HG02759 (cell line): ENCODE results near the gene PABPN1L.

Source experiments
- ATAC-seq: cut with Tn5 transposase; IDR thresholded peaks from one replicate; pipeline ENCODE4 v1.9.1; 2021; ENCODE audit warnings: mild to moderate bottlenecking, moderate library complexity; ENCODE audit not compliant: unreplicated experiment

The PABPN1L gene

GRCh38 chr16:88866151-88866920 is at the start of gene PABPN1L:
Gene PABPN1L, minus strand, starts transcription at chr16:88866660. Its CDS starts 54 bp downstream, at chr16:88866606.
- ATAC-seq, result no peak

GRCh38 chr16:88915639-88916327 is 49.3 kb upstream of the PABPN1L start:
- ATAC-seq, result no peak

- no peak for ATAC-seq
Measured at GRCh38 chr16:88914750-88915368, 48.4 kb upstream of the PABPN1L start.

- ATAC-seq, result no peak
Measured at GRCh38 chr16:88913870-88914269, 47.4 kb upstream of the PABPN1L start.

- ATAC-seq, result no peak
Measured at GRCh38 chr16:88913001-88913612, 46.6 kb upstream of the PABPN1L start.

- no peak for ATAC-seq
Measured at GRCh38 chr16:88912556-88912955, 46.1 kb upstream of the PABPN1L start.

- ATAC-seq, result no peak
Measured at GRCh38 chr16:88911946-88912310, 45.5 kb upstream of the PABPN1L start.

- ATAC-seq, result no peak
Measured at GRCh38 chr16:88911136-88911945, 44.9 kb upstream of the PABPN1L start.

- no peak for ATAC-seq
Measured at GRCh38 chr16:88910284-88911135, 44.0 kb upstream of the PABPN1L start.

- ATAC-seq, result no peak
Measured at GRCh38 chr16:88909431-88910210, 43.2 kb upstream of the PABPN1L start.

GRCh38 chr16:88908307-88908706 is 41.8 kb upstream of the PABPN1L start:
- ATAC-seq, result no peak

- no peak for ATAC-seq
Measured at GRCh38 chr16:88907768-88908167, 41.3 kb upstream of the PABPN1L start.

GRCh38 chr16:88906535-88907105 is 40.2 kb upstream of the PABPN1L start:
- ATAC-seq, result no peak

GRCh38 chr16:88906020-88906419 is 39.6 kb upstream of the PABPN1L start:
- no peak for ATAC-seq

GRCh38 chr16:88905563-88905962 is 39.1 kb upstream of the PABPN1L start:
- ATAC-seq, result no peak

GRCh38 chr16:88904676-88905365 is 38.4 kb upstream of the PABPN1L start:
- ATAC-seq, result no peak

- ATAC-seq, result no peak
Measured at GRCh38 chr16:88903267-88903666, 36.8 kb upstream of the PABPN1L start.

GRCh38 chr16:88902744-88903143 is 36.3 kb upstream of the PABPN1L start:
- no peak for ATAC-seq
